22Rv1 (cell line): Measurements from ENCODE around the gene DMWD.

Source experiments
- H3K27ac ChIP-seq: fragments of 450-650 bp; 2 replicates; pipeline ENCODE4 v1.5.1; 2017
- ZFX ChIP-seq: fragments of 450-650 bp; IDR thresholded peaks from 2 replicates; pipeline ENCODE4 v1.6.1; 2017; ENCODE audit warnings: antibody characterized with exemption, borderline replicate concordance
- TF ChIP-seq, protein P1 (sequence below): fragments of 450-650 bp; IDR thresholded peaks from 2 replicates; pipeline ENCODE4 v1.5.1; 2017; ENCODE audit warnings: mild to moderate bottlenecking

Gene DMWD

DNA sequence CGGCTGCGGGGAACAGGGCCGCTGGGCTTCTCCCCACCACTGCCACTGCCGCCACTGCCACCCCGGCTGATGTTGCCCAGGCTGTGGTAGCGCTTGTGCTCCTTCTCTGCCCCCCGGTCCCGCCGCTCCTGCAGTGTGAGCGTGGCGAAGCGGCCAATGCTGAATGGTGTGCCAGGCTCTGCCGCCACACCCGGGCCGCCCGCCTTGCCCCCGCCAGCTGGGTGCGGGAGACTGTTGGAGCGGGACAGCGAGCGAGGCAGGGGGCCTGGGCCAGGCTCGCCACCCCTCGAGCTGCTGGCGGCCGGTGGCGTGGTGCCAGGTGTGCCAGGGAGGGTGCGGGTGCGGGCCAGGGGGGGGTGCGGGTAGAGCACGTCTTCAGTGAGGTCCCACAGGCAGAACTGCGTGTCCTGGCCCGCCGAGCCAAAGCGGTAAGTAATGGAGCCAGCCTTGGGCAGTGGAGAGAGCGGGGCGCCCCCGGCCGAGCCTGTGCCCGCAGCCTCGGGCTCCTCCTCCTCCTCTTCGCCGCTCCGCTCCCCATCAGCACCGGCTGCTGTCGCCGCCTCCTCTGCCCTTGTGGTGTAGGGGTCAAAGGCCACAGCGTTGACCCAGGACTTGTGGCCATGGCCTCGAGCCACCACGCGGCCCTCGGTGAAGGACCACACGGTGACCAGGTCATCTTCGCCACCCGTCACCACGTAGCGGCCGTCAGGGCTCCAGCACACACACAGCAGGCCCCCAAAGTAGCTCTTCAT lies 6.7 kb downstream of the DMWD start:
- TF ChIP-seq, protein P1, sequence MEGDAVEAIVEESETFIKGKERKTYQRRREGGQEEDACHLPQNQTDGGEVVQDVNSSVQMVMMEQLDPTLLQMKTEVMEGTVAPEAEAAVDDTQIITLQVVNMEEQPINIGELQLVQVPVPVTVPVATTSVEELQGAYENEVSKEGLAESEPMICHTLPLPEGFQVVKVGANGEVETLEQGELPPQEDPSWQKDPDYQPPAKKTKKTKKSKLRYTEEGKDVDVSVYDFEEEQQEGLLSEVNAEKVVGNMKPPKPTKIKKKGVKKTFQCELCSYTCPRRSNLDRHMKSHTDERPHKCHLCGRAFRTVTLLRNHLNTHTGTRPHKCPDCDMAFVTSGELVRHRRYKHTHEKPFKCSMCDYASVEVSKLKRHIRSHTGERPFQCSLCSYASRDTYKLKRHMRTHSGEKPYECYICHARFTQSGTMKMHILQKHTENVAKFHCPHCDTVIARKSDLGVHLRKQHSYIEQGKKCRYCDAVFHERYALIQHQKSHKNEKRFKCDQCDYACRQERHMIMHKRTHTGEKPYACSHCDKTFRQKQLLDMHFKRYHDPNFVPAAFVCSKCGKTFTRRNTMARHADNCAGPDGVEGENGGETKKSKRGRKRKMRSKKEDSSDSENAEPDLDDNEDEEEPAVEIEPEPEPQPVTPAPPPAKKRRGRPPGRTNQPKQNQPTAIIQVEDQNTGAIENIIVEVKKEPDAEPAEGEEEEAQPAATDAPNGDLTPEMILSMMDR, result no peak
- TF ChIP-seq ZFX, result no peak
- H3K27ac ChIP-seq, result no peak overlapping the region

DNA sequence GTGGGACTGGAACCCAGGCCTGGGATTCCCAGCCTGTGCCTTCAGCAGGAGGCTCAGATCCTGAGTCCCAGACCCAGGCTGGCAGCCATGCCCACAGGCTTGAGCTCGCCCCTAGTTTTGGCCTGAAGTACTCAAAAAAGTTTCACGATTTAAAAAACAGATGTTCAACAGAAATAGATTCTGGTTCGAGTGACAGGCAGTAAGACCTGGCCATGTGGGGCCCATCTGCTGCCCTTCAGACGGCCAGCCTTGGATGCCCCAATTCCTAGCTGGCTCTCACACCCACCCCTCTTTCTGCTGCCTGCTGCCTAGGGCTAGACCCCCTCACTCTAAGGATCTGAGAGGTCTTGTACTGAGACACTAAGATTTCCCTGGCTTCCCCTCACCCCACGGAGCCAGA lies 7.5 kb downstream of the DMWD start:
- H3K27ac ChIP-seq, result no peak overlapping the region
- TF ChIP-seq, protein P1, result no peak
- TF ChIP-seq ZFX, result no peak

DNA sequence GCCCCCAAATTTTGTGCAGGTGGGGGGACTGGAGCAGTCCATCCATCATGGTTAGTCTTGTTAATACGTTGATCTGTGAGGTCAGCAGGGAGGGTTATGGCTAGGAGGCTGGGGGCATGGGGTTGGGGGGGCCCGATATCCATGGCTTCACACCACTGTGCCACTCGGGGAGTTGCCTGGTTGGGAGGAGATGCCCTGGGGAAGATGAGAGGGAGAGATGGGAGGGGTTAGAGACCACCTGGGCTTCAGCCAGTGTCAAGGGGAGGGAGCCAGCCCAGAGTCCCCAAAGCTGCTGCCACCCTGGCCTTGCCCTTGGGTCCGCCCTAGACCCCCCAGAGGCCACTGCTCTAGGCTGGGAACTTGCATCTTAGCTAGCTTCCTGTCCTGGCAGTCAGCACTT lies 8.5 kb downstream of the DMWD start:
- H3K27ac ChIP-seq, result no peak overlapping the region
- no peak for TF ChIP-seq ZFX
- TF ChIP-seq, protein P1, result no peak

DNA sequence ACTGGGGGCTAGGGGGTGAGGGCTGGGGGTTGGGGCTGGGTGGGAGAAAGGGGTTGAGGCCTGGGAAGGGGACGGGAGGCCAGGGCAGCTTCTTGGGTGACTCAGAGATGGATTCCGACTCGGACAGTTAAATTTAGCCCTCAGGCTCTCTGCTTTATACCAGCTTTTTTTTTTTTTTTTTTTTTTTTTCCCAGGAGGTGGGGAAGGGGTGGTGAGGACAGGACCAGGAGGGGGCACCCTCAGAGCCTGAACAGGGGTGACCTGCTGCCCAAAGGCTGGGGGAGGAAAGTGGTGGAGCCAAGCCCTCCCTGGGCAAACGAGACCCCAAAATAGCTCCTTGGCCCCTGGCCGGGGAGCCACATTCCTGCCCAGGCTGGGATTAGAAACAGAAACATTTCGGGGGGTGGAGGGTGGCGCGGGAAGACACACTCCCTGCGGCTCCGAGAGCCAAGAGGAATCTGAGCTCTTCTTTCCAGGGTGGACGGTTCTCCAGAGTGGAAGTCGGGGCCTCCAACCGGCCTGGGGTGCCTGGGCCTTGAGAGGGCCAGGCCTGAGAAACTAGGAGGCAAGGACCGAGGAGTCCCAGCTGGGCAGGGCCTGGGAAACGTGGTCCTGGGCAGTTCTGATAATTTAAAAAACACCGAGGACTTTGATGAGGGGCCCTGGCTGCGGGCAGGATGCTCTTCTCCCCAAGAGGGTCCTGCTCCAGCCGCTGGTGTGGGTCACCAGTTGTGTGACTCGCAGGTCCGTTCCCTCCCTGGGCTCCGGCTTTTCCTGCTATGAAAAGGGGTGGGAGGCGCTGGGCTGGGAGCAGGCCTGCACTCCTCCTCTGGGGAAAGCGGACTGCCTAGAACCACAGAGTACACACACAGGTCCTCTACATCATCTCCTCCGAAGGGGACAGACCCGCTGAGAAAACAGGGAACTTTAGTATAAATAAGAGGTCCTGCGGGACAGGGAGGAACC lies 9.5 kb downstream of the DMWD start:
- 0 out of 2 replicates have a peak overlapping the region, but pooled peaks have one; percentile 7 for H3K27ac ChIP-seq
- TF ChIP-seq, protein P1, result no peak
- TF ChIP-seq ZFX, result no peak

DNA sequence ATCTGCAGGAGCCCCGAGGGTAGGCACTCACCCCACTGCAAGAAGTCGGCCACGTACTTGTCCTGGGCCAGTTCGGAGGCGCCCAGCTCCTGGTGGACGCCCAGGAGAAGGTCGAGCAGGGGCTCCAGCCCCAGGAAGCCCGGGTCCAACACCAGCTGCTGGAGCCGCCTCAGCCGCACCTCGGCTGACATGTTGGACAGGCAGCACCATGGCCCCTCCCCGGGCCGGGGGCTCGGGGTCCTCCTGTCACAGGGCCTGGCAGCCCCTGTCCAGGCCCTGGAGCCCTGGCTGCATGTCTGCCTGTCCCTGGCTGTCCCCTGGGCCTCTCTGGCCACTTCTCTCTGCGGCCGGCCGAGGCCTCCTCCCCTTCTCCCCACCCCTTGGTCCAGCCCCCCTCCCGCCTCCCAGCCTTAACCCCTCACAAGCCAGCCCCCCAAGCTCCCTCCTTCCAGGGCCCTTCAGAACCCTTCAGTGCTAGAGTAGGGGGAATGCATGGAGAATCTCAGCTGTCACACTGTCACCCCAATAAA lies 10.4 kb downstream of the DMWD start, which contains the start of gene DMPK:
DMPK (minus strand) TSS at position 329 of the 530 bp plus-strand sequence; CDS start at position 191, 138 bp downstream.
- TF ChIP-seq ZFX, result no peak
- TF ChIP-seq, protein P1, result no peak
- peak within 1 kb of the TSS; percentile 41; the same call in 1 of the 2 replicates for H3K27ac ChIP-seq

DNA sequence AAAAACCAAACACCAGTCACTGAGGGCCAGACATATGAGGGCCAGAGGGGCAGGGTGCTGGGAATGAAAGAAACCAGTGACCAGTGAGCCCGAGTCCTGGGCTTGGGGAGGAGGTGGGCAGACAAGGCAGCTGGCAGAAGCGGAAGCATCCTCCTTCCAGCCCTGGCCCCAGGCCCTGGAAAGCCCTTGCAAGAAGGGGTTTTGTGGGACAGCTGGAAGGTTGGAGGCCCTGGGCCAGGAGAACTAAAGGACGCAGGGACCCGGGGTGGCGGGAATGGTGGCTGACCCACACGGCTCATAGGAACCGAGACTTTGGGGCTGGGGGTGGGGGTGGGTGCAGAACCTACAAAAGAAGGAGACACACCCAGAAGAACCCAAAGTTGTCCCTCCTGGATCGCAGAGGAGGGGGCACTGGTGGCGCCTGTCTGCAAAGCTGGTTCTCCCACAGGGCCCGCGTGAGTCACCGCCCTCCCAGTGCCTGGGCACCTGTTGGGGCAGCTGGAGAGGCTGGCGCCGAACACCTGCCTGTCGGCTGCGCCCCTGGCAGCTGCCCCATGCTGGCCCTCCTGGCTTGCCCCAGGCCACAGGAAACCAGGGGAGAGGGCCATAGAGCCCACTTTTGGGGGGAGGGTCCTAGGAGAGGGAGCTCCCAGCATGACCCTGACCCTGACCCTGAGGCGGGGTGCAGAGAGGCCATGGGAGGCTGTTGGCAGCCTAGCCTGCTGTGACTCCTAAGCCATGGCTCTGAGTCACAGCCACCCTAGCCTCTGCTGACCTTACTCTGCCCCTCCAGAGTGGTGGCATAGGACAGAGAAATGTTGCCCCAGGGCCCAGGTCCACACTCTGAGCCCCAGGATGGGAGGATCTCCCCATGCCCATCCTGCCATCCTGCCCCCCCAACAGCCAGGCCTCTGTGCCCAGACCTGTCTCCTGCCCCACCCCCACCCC lies 11.2 kb downstream of the DMWD start:
- peak overlapping the region; percentile 41; the same call in 1 of the 2 replicates for H3K27ac ChIP-seq
- TF ChIP-seq, protein P1, result no peak
- TF ChIP-seq ZFX, result no peak
